ENCODE data around the gene PRSS58. TPM values are rescaled to one million over a fixed set of nuclear protein-coding genes. Genes with fewer than 3 reads are reported as not detected.

The PRSS58 gene
- total and polyA plus RNA-seq, 9 of the 15 experiments (the other 6 are each of a cell fraction or from before 2014, with no cell fraction given): not detected

- no peaks in the 10 kb centered on the region for H3K9me3 ChIP-seq (replicated peaks; ENCODE audit: control insufficient read depth, insufficient read depth, low read depth, low read length)
- H3K79me2 ChIP-seq (ENCODE audit: control insufficient read depth, insufficient read depth, low read length): no peaks in the 10 kb centered on the region
- under 1% methylated on average over 7 of the region's 7 CpGs for WGBS (ENCODE audit: insufficient coverage, low coverage, missing lambda C conversion rate)
- no peak overlapping the region for H3K27ac ChIP-seq (ENCODE audit: extremely low read depth, low read depth, low read length)
- no TSS peak for BruUV-seq (replicated peaks)
- in situ Hi-C loops (cut with MboI) (no loop called here), intact Hi-C loops (cut with micrococcal nuclease) (no loop called here)
- no peaks in the 10 kb centered on the region for H3K27me3 ChIP-seq (ENCODE audit: control insufficient read depth in 2 of 2, insufficient read depth in 2 of 2, low read length in 2 of 2)
- H3K9ac ChIP-seq (ENCODE audit: insufficient read depth in 1 of 2, low read depth in 2 of 2, low read length in 2 of 2): no peak overlapping the region
- H3K4me3 ChIP-seq: no peak overlapping the region
- H3K4me2 ChIP-seq (ENCODE audit: insufficient read depth, low read length): no peak overlapping the region
- H2AFZ ChIP-seq (ENCODE audit: low read depth, low read length): no peak overlapping the region
- ChIA-PET CTCF (ENCODE audit: low intra/inter-chr PET ratio) (no interaction called here), POLR2A (interaction anchor here (1.2 kb wide), 1 partner anchor 8 kb away, joined by 3 read pairs; no protein-coding TSS in a partner anchor)
- TF ChIP-seq ZNF165 (CRISPR knock-in tag; IDR thresholded peaks at IDR 0.05; ENCODE audit: borderline replicate concordance): no peak
- no peak for TF ChIP-seq RBM25 (IDR thresholded peaks at IDR 0.05; ENCODE audit: low read depth, low read length, severe bottlenecking)
- no peak for TF ChIP-seq TCF7 (IDR thresholded peaks at IDR 0.05; ENCODE audit: borderline replicate concordance)
- TF ChIP-seq COPS2 (conservative IDR thresholded peaks at IDR 0.05): no peak
- TF ChIP-seq NFIX (CRISPR knock-in tag; IDR thresholded peaks at IDR 0.05; ENCODE audit: low read depth): no peak
- no peak for TF ChIP-seq ARHGAP35 (IDR thresholded peaks at IDR 0.05; ENCODE audit: partially characterized antibody)
- no peak for TF ChIP-seq CAMTA2 (CRISPR knock-in tag; conservative IDR thresholded peaks at IDR 0.05)
- no peak for TF ChIP-seq STAT5A (IDR thresholded peaks at IDR 0.05; ENCODE audit: borderline replicate concordance, low read length)
- no peak for TF ChIP-seq VEZF1 (CRISPR knock-in tag; IDR thresholded peaks at IDR 0.05)
- TF ChIP-seq SP1 (CRISPR knock-in tag; IDR thresholded peaks at IDR 0.05): no peak
- no peaks in the 10 kb centered on the region for H3K36me3 ChIP-seq (ENCODE audit: control insufficient read depth, insufficient read depth, low read length)
- no peaks in the 10 kb centered on the region for H4K20me1 ChIP-seq (replicated peaks; ENCODE audit: control insufficient read depth, insufficient read depth, low read length)
- no peaks in the 10 kb centered on the region for H3K9me1 ChIP-seq (ENCODE audit: control insufficient read depth, insufficient read depth, low read length)
- ATAC-seq (no peak; the same call in 2 of the 3 replicates), DNase-seq (ENCODE audit: extremely low read depth in 1 of 4, low spot score in 3 of 4) (no peak), FAIRE-seq (no peak)
- H3K4me1 ChIP-seq (replicated peaks in 1 of 2; ENCODE audit: control insufficient read depth in 2 of 2, insufficient read depth in 2 of 2, low read length in 2 of 2): no peaks in the 10 kb centered on the region
Observed at GRCh38 chr7:142248166-142249160, 9.4 kb downstream of the PRSS58 start.
